Measurements from ENCODE around the gene GRM8. TPM values are rescaled to one million over a fixed set of nuclear protein-coding genes. Genes with fewer than 3 reads are reported as not detected.

The GRM8 gene
- total RNA-seq, 2 experiments from 2014 or later, result not detected

DNA sequence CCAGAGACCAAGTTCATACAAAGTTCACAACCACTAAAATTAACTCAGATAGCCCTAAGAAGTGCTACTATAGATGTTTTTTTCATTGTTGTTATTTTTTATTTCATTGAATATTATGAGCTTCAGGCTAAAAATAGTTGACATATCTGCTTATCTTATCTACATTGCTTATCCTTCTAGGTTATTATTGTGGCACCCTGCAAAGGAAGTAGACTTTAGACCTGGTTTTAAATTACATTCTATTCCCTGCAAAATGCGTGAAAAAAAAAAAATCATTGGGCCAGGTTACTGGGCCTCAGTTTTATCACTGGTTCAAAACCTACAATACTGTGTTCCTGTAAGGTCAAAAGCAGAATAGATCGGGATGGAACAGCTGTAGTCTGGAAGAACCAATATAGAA lies 811.0 kb downstream of the GRM8 start:
- H3K36me3 Mint-ChIP-seq (ENCODE audit: low read depth), result no peaks in the 10 kb centered on the region
- CTCF ChIA-PET, result interaction anchor here (0.7 kb wide), 1 partner anchor 246 kb away, joined by 3 read pairs; no protein-coding TSS in a partner anchor
- no peak overlapping the region for H3K4me3 Mint-ChIP-seq
- H3K4me1 Mint-ChIP-seq (ENCODE audit: low read depth), result no peaks in the 10 kb centered on the region
- no peak overlapping the region for H3K27ac Mint-ChIP-seq
- no peaks in the 10 kb centered on the region for H3K27me3 Mint-ChIP-seq (ENCODE audit: low read depth)
- no peaks in the 10 kb centered on the region for H3K9me3 Mint-ChIP-seq
- intact Hi-C loops (cut with micrococcal nuclease), result no loop called here
- DNase-seq, result no peak

DNA sequence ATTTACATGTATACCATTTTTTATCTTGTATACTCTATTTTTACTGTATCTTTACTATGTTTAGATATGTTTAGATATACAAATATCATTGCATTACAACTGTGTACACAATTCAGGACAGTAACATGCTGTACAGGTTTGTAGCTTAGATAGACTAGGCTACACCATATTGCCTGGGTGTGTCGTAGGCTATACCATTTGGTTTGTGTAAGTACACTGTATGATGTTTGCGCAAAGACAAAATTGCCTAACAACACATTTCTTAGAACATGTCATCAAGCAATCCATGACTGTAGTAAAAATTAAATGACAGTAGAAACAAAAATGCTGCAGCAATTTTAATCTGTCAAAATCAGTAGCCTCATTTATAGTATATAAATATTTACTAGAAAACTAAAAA lies 812.2 kb downstream of the GRM8 start:
- H3K4me1 Mint-ChIP-seq (ENCODE audit: low read depth), result no peaks in the 10 kb centered on the region
- intact Hi-C loops (cut with micrococcal nuclease), result no loop called here
- no peaks in the 10 kb centered on the region for H3K9me3 Mint-ChIP-seq
- no peaks in the 10 kb centered on the region for H3K36me3 Mint-ChIP-seq (ENCODE audit: low read depth)
- no peak overlapping the region for H3K27ac Mint-ChIP-seq
- H3K4me3 Mint-ChIP-seq, result no peak overlapping the region
- no peaks in the 10 kb centered on the region for H3K27me3 Mint-ChIP-seq (ENCODE audit: low read depth)
- no peak for DNase-seq
- CTCF ChIA-PET, result no interaction called here

DNA sequence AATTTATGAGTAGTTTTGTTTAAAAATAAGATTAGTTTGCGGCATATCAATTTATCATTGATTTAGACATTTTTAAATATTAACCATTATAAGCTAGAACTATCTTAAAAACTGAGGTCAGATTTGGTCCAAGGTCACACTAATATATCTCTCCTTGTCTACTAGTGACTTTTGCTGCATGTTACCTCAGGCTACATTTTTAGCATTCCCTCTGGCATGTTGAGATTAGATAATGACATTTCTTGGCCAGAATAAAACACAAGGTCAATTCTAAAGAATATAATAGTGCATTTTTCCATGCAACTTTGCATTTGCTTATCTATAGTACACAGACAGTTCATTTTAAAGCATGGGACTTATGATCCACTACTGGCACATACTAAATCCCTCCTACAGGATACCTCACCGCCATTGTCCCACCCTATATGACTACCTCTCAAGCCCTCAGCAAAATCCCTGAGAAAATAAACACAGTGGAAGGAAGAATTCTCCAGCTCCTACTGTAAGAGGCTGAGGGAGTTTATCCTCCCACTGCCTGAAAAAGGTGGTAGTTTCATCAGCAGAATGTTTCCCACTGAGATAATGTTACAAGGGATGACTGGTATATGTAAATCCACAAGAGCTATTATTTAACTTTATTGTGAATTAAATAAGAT lies 816.4 kb downstream of the GRM8 start:
- Mint-ChIP-seq H3K4me3 (no peak overlapping the region), H3K27ac (no peak overlapping the region), H3K9me3 (no peaks in the 10 kb centered on the region), H3K4me1 (ENCODE audit: low read depth) (no peaks in the 10 kb centered on the region), H3K27me3 (ENCODE audit: low read depth) (no peaks in the 10 kb centered on the region), H3K36me3 (ENCODE audit: low read depth) (no peaks in the 10 kb centered on the region)
- intact Hi-C loops (cut with micrococcal nuclease), result no loop called here
- CTCF ChIA-PET, result no interaction called here
- DNase-seq, result no peak

DNA sequence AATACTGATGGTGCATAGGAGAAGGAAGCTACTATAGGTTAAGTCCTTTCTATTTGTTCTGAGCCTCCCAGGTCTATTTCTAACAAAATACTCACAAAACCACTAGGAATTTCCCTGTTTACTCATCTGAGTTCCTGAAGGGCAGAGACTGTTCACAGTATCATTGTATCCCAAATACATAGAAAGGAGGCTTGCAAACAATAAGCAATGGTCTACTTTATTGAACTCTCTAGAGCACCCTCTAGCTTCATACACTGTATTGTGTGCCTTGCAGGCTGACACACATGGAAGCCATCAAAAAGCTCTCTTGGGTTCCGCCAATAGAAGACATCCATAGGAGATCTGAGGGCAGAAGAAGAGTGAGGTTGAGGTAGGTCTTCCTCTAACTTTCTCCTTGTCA lies 826.1 kb downstream of the GRM8 start:
- CTCF ChIA-PET, result no interaction called here
- intact Hi-C loops (cut with micrococcal nuclease), result no loop called here
- peaks cover 2% of the 10 kb centered on the region for H3K9me3 Mint-ChIP-seq
- no peak overlapping the region for H3K4me3 Mint-ChIP-seq
- no peaks in the 10 kb centered on the region for H3K27me3 Mint-ChIP-seq (ENCODE audit: low read depth)
- H3K36me3 Mint-ChIP-seq (ENCODE audit: low read depth), result no peaks in the 10 kb centered on the region
- no peaks in the 10 kb centered on the region for H3K4me1 Mint-ChIP-seq (ENCODE audit: low read depth)
- DNase-seq, result no peak
- H3K27ac Mint-ChIP-seq, result no peak overlapping the region

DNA sequence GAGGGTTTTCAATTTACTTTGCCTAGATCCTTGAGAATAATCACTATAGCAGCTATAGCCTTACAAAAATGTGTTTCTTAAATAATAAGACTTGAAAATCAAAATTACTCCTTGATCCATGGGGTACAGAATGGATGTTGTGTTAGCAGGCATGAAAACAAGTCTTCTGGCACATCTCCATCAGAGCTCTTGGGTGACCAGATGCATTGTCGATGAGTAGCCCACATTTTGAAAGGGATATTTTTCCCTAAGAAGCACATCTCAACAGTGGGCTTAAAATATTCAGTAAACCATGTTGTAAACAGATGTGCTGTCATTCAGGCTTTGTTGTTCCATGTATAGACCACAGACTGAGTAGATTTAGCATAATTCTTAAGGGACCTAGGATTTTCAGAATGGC lies 827.8 kb downstream of the GRM8 start:
- intact Hi-C loops (cut with micrococcal nuclease), result no loop called here
- no peak for DNase-seq
- H3K4me1 Mint-ChIP-seq (ENCODE audit: low read depth), result no peaks in the 10 kb centered on the region
- CTCF ChIA-PET, result no interaction called here
- peaks cover 2% of the 10 kb centered on the region for H3K9me3 Mint-ChIP-seq
- peaks cover 2% of the 10 kb centered on the region for H3K36me3 Mint-ChIP-seq (ENCODE audit: low read depth)
- no peak overlapping the region for H3K4me3 Mint-ChIP-seq
- H3K27ac Mint-ChIP-seq, result no peak overlapping the region
- H3K27me3 Mint-ChIP-seq (ENCODE audit: low read depth), result no peaks in the 10 kb centered on the region

DNA sequence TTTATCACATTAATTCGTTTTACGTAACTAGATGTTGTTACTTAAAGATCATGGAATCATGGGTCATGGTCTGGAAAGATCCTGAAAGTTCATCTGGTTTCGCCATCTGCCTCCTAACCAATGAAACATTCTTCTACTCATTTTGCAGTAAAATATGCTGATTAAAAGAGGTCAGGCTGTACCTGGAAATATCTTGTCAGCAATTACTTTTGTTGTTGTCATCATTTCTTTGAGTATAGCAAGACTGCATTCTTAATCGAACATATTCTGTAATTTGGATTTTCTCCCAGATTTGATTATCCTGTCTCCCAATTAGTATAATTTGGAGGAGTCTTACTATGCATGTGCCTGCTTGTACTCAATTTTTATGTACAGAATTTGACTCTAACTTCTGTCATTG lies 833.7 kb downstream of the GRM8 start:
- DNase-seq, result no peak
- Mint-ChIP-seq H3K4me3 (no peak overlapping the region), H3K27me3 (ENCODE audit: low read depth) (no peaks in the 10 kb centered on the region), H3K36me3 (ENCODE audit: low read depth) (peaks cover 2% of the 10 kb centered on the region), H3K27ac (no peak overlapping the region), H3K9me3 (peaks cover 4% of the 10 kb centered on the region), H3K4me1 (ENCODE audit: low read depth) (no peaks in the 10 kb centered on the region)
- intact Hi-C loops (cut with micrococcal nuclease), result no loop called here
- CTCF ChIA-PET, result no interaction called here

DNA sequence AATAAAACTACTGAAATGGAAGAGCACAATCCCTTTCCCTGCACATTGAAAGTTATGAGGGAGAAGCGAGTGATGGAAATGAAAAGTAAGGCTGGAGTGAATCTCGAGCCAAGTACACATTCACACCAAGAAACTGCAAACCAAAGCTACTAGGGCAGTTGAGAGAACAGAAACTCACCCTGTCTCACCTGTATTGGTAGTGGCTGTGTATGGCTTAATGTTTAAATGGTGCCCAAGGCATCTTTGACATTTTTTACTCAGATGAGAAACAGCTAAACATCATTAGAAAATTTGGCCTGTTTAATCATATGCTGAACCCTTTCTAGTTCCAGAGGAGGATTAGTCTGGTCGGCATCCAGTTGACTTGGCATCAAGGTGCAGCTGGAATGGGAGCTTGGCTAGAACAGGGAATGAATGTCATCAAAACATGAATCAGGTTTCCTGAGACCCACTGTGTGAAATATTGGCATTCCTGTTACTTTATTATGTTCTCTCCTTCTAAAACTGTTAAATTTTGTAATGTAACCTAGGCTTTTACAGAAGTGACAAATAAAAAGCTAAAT lies 840.8 kb downstream of the GRM8 start:
- no peaks in the 10 kb centered on the region for H3K27me3 Mint-ChIP-seq (ENCODE audit: low read depth)

DNA sequence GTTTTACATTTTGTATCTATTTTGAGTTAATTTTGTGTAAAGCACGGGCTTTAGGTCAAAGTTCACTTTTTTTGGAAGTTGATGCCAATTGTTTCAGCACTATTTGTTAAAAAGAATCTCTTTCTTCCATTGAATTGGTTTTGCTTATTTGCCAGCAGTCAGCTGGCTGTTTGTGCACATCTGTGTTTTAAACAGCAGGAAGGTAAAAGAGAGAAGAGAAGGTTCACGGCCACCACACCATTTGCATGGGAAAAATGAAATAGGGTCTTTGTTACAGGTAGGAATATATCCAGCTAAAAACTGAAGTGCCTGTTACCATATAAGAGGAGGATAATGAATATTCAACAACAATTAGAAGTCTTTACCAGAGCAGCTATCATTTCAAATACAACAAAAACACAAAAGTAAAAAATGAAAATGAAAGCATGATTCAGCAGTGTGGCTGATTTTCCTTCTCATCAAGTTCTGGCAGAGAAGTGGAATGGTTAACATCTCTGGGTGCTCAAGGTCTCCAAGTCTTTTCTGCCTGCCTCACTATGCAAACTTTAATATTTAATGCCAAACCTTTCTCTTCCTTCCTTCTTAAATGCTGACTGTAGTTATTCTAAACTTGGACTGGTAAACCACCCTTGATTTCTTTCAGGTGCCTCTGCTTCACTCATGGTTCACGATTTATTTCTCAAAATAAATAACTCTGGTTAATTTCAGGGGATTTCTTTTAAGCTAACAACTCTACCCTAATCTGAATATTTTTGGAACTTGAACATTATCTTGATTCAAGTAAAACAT lies 841.5 kb downstream of the GRM8 start:
- no peaks in the 10 kb centered on the region for H3K27me3 Mint-ChIP-seq (ENCODE audit: low read depth)
- no peak overlapping the region for H3K27ac Mint-ChIP-seq
- no peaks in the 10 kb centered on the region for H3K36me3 Mint-ChIP-seq (ENCODE audit: low read depth)
- no peak overlapping the region for H3K4me3 Mint-ChIP-seq
- intact Hi-C loops (cut with micrococcal nuclease), result no loop called here
- peaks cover 1% of the 10 kb centered on the region for H3K9me3 Mint-ChIP-seq
- CTCF ChIA-PET, result no interaction called here
- no peak for DNase-seq
- no peaks in the 10 kb centered on the region for H3K4me1 Mint-ChIP-seq (ENCODE audit: low read depth)

More for the DNA sequence above, 840.8 kb downstream of the GRM8 start:
- no peak overlapping the region for H3K4me3 Mint-ChIP-seq
- no peak overlapping the region for H3K27ac Mint-ChIP-seq
- intact Hi-C loops (cut with micrococcal nuclease), result no loop called here
- CTCF ChIA-PET, result no interaction called here
- peaks cover 1% of the 10 kb centered on the region for H3K9me3 Mint-ChIP-seq
- H3K36me3 Mint-ChIP-seq (ENCODE audit: low read depth), result no peaks in the 10 kb centered on the region
- no peak for DNase-seq
- no peaks in the 10 kb centered on the region for H3K4me1 Mint-ChIP-seq (ENCODE audit: low read depth)

DNA sequence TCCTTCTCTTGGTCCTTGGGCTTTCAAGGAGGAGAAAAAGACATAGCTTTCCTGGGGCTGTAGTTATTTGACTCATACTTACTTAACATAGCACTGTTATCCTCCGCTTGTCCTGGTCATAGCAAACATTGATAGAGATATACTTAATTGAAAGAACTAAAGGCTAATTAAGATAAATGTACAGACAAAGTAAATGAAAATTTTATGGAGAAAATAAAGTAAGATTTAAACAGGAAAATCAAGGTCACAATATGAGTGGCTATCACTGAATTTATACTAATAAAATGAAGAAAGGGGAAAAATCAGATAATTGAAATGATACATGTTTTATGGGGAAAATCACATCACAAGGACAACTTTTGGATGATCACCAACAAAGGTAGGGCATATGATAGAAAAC lies 849.7 kb downstream of the GRM8 start:
- Mint-ChIP-seq H3K27me3 (ENCODE audit: low read depth) (no peaks in the 10 kb centered on the region), H3K9me3 (no peaks in the 10 kb centered on the region), H3K36me3 (ENCODE audit: low read depth) (no peaks in the 10 kb centered on the region), H3K4me1 (ENCODE audit: low read depth) (no peaks in the 10 kb centered on the region), H3K27ac (no peak overlapping the region), H3K4me3 (no peak overlapping the region)
- intact Hi-C loops (cut with micrococcal nuclease), result no loop called here
- CTCF ChIA-PET, result no interaction called here
- no peak for DNase-seq

DNA sequence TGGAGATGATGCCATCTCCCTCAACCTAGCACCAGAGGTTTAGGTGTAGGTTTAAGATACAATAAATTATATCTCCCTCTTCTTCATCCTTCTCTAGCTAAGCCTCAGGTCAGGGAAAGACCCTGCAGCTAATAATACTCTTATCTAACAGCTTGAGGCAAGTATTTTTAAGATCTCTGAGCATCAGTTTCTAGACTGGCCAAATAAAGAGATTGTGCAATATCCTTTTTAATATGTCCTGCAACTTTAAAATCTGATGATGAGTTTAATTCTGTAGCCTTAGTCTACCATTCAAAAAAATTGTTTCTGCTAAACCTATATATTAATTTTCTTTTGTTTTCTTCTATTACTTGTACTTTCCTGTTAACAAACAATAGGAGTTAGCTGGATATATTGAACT lies 850.8 kb downstream of the GRM8 start:
- Mint-ChIP-seq H3K9me3 (no peaks in the 10 kb centered on the region), H3K4me1 (ENCODE audit: low read depth) (no peaks in the 10 kb centered on the region), H3K27ac (no peak overlapping the region), H3K27me3 (ENCODE audit: low read depth) (no peaks in the 10 kb centered on the region), H3K36me3 (ENCODE audit: low read depth) (no peaks in the 10 kb centered on the region), H3K4me3 (no peak overlapping the region)
- no peak for DNase-seq
- CTCF ChIA-PET, result no interaction called here
- intact Hi-C loops (cut with micrococcal nuclease), result no loop called here

DNA sequence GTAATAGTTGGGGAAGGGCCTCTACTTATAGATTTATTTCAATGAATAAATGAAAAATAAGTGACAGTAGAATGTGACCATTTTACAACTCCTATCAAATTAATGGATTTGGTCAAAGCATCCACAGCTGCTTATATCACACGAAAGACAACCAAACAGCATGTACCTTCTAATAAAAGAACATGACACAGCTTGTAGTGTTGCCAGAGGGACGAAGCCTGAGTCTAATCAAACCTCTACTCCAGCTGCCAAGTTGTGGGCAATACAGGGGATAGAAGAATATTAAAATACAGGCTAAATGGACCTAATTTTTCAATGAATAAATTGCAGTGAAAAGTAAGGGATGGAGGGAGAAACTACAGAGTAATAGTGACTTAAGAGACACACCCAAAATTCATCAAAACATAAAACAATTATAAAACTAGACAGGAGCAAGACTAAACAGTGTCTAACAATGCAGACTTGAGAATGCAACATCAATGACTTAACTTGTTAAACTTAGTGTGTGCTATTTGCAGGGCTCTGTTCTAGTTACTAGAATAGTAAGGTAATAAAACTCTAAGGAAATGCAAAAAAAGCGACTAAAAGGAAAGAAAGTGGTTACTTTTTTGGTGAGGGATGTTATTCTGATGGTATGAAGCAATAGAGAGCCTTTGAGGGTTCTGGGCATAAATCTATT lies 853.8 kb downstream of the GRM8 start:
- intact Hi-C loops (cut with micrococcal nuclease), result no loop called here
- no peaks in the 10 kb centered on the region for H3K36me3 Mint-ChIP-seq (ENCODE audit: low read depth)

DNA sequence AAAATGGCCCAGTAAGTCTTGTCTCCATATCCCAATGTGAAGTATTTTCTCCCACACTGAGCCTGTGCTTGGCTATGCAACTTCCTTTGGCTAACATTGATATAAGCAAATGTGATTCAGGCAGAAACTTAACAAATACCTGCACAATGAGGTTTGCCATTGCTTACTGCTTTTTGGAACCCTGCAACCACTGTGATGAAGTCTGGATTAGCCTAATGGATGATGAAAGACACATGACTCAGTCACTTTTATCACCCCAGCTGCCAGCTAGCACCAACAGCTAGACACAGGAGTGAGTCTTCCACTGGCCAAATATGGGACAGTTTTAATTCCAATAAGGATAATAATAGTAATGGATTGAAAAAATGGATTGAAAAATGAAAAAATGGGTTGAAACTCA lies 854.5 kb downstream of the GRM8 start:
- no peak for DNase-seq
- peaks cover 3% of the 10 kb centered on the region for H3K9me3 Mint-ChIP-seq
- no peaks in the 10 kb centered on the region for H3K36me3 Mint-ChIP-seq (ENCODE audit: low read depth)
- H3K4me1 Mint-ChIP-seq (ENCODE audit: low read depth), result no peaks in the 10 kb centered on the region
- no peak overlapping the region for H3K4me3 Mint-ChIP-seq
- no peaks in the 10 kb centered on the region for H3K27me3 Mint-ChIP-seq (ENCODE audit: low read depth)
- CTCF ChIA-PET, result no interaction called here
- intact Hi-C loops (cut with micrococcal nuclease), result no loop called here
- H3K27ac Mint-ChIP-seq, result no peak overlapping the region

More for the DNA sequence above, 853.8 kb downstream of the GRM8 start:
- Mint-ChIP-seq H3K27ac (no peak overlapping the region), H3K9me3 (peaks cover 3% of the 10 kb centered on the region), H3K4me3 (no peak overlapping the region), H3K27me3 (ENCODE audit: low read depth) (no peaks in the 10 kb centered on the region), H3K4me1 (ENCODE audit: low read depth) (no peaks in the 10 kb centered on the region)
- CTCF ChIA-PET, result no interaction called here
- DNase-seq, result no peak
